Esophagus squamous epithelium (tissue), 5 donors: ENCODE data around the gene BICD2. TPM values are rescaled to one million over a fixed set of nuclear protein-coding genes. Genes with fewer than 3 reads are reported as not detected.
A peak's percentile ranks its signal among the peaks of the same experiment; 100 is the strongest.

Experiments
- DNase-seq: peaks from one replicate; lab custom pipeline; 2025; lab: John Stamatoyannopoulos, UW
- H3K27ac ChIP-seq, 4 donors: fragments of 200-600 bp; sonication (generic); one replicate each; pipeline ENCODE4 v1.5.1; 2016 to 2019; ENCODE audit warnings: mild to moderate bottlenecking in 1 of 4
- H3K27me3 ChIP-seq, 4 donors: fragments of 200-600 bp; sonication (generic); 1 replicate in 3 of 4; 2 replicates in 1 of 4; pipeline versions ENCODE4 v1.5.1 to v1.6.0; 2017 to 2021; ENCODE audit warnings: antibody characterized with exemption in 1 of 4
- H3K36me3 ChIP-seq, 3 donors: fragments of 200-600 bp; sonication (generic); one replicate each; pipeline ENCODE4 v1.5.1; 2016 to 2019
- H3K4me1 ChIP-seq, 3 donors: fragments of 200-600 bp; sonication (generic); one replicate each; pipeline ENCODE4 v1.5.1; 2017 to 2019
- H3K4me3 ChIP-seq, 4 donors: fragments of 200-600 bp; sonication (generic); 1 replicate in 3 of 4; 2 replicates in 1 of 4; pipeline ENCODE4 v1.5.1; 2016 to 2019; ENCODE audit warnings: mild to moderate bottlenecking in 2 of 4, moderate library complexity in 1 of 4
- H3K9me3 ChIP-seq, 3 donors: fragments of 200-600 bp; sonication (generic); one replicate each; pipeline ENCODE4 v1.5.1; 2016 to 2019
- CTCF ChIP-seq, 6 experiments: fragments of 450-650 bp in 4 of 6; fragments of 200-600 bp in 2 of 6; sonication (generic) in 2 of 6; IDR thresholded peaks; one replicate each; pipeline ENCODE4 v1.5.1; 2016 to 2019; ENCODE audit warnings: antibody characterized with exemption in 6 of 6, mild to moderate bottlenecking in 4 of 6, moderate library complexity in 4 of 6
- POLR2A ChIP-seq, 4 donors: fragments of 450-650 bp; IDR thresholded peaks; one replicate each; pipeline ENCODE4 v1.6.1; 2017; ENCODE audit warnings: antibody characterized with exemption in 4 of 4, mild to moderate bottlenecking in 4 of 4, moderate library complexity in 3 of 4
- WGBS, 2 donors: methylation state at CpG; one replicate each; pipeline ENCODE4 v1.1.5; 2018; 5-methylcytosine and 5-hydroxymethylcytosine counted together
- intact Hi-C: fragments of 100-400 bp; cut with DNase I; formaldehyde crosslinking; loops from one replicate; pipeline ENCODE4 v1.15.0; 2022
- total RNA-seq, 4 donors: library from RNA; depleted of rRNA; stranded (reverse); fragments of >200 nt; gene quantifications; one replicate each; pipeline ENCODE4 v1.1.0, GENCODE V29; 2016
- donor health status: DM: yes; HTN: yes; CAD: no.

The BICD2 gene
- total RNA-seq, 4 donors from 2014 or later, result 81.7 to 116 (median 91.1) TPM

- peak overlapping the region; percentile 89 to 96 (median 94) for H3K27ac ChIP-seq
- no peak overlapping the region for H3K4me3 ChIP-seq
- TF ChIP-seq CTCF (IDR thresholded peaks at IDR 0.05) (no peak), POLR2A (IDR thresholded peaks at IDR 0.05) (peak in 1 of 4 donors; percentile 29)
- H3K36me3 ChIP-seq, result no peaks in the 10 kb centered on the region
- no peak for DNase-seq
- whole genome bisulfite sequencing, 2 donors, result 59 to 66% methylated on average over 14 of the region's 14 CpGs
- H3K27me3 ChIP-seq, result peaks cover 0 to 4% (median 0%) of the 10 kb centered on the region in 4 donors
- H3K9me3 ChIP-seq, result no peaks in the 10 kb centered on the region
- intact Hi-C loops, result no loop called here
- peaks cover 15 to 81% (median 32%) of the 10 kb centered on the region in 3 donors for H3K4me1 ChIP-seq
Measured at GRCh38 chr9:92679413-92680165, 85.0 kb downstream of the BICD2 start.

GRCh38 chr9:92671323-92671722 lies 93.3 kb downstream of the BICD2 start:
- peak overlapping the region; percentile 94 to 99 (median 98) for H3K27ac ChIP-seq
- no peak for TF ChIP-seq CTCF (IDR thresholded peaks at IDR 0.05)
- TF ChIP-seq POLR2A (IDR thresholded peaks at IDR 0.05), result no peak
- WGBS, 2 donors, result 38 to 82% methylated on average over 2 to 4 of the region's 4 CpGs
- peaks cover 28 to 63% (median 30%) of the 10 kb centered on the region in 3 donors for H3K4me1 ChIP-seq
- intact Hi-C loops, result no loop called here
- peak overlapping the region; percentile 77 to 92 (median 85) for H3K4me3 ChIP-seq
- no peak for DNase-seq
- H3K9me3 ChIP-seq, result no peaks in the 10 kb centered on the region
- H3K36me3 ChIP-seq, result peaks cover 0 to 18% (median 6%) of the 10 kb centered on the region in 3 donors
- H3K27me3 ChIP-seq, result no peaks in the 10 kb centered on the region

GRCh38 chr9:92669890-92670708 lies 94.5 kb downstream of the BICD2 start, which contains the start of gene IPPK:
Gene IPPK (minus strand): TSS chr9:92670131. CDS start chr9:92669988, 143 bp downstream.
- peak; percentile 97 for DNase-seq
- H3K27ac ChIP-seq, result peak within 1 kb of the TSS; percentile 94 to 99 (median 98)
- intact Hi-C loops, result no loop called here
- H3K27me3 ChIP-seq, result no peaks in the 10 kb centered on the region
- peaks cover 32 to 68% (median 34%) of the 10 kb centered on the region in 3 donors for H3K4me1 ChIP-seq
- TF ChIP-seq POLR2A (IDR thresholded peaks at IDR 0.05), result peak in 3 of 4 donors; percentile 55 to 85 (median 68)
- TF ChIP-seq CTCF (IDR thresholded peaks at IDR 0.05), result peak in 1 of 6 experiments; percentile 23
- peak within 1 kb of the TSS; percentile 77 to 92 (median 85) for H3K4me3 ChIP-seq
- no peaks in the 10 kb centered on the region for H3K9me3 ChIP-seq
- peaks cover 2 to 22% (median 6%) of the 10 kb centered on the region in 3 donors for H3K36me3 ChIP-seq
- 0 to 1% methylated on average over 12 to 16 of the region's 75 CpGs for WGBS, 2 donors

GRCh38 chr9:92669527-92669889 lies 95.1 kb downstream of the BICD2 start:
- WGBS, 2 donors, result 0% methylated on average over 12 to 18 of the region's 29 CpGs
- H3K4me1 ChIP-seq, result peaks cover 37 to 68% (median 38%) of the 10 kb centered on the region in 3 donors
- H3K9me3 ChIP-seq, result no peaks in the 10 kb centered on the region
- TF ChIP-seq POLR2A (IDR thresholded peaks at IDR 0.05) (no peak), CTCF (IDR thresholded peaks at IDR 0.05) (no peak)
- H3K4me3 ChIP-seq, result peak overlapping the region; percentile 77 to 92 (median 85)
- peak overlapping the region; percentile 94 to 99 (median 98) for H3K27ac ChIP-seq
- peaks cover 6 to 25% (median 7%) of the 10 kb centered on the region in 3 donors for H3K36me3 ChIP-seq
- H3K27me3 ChIP-seq, result no peaks in the 10 kb centered on the region
- intact Hi-C loops, result no loop called here
- DNase-seq, result no peak
